ENCODE measurements around the gene ASXL3. TPM values are rescaled to one million over a fixed set of nuclear protein-coding genes. Genes with fewer than 3 reads are reported as not detected.

Gene ASXL3
- total RNA-seq, 4 donors from 2014 or later: 0.44 to 1.5 (median 0.58) TPM

DNA sequence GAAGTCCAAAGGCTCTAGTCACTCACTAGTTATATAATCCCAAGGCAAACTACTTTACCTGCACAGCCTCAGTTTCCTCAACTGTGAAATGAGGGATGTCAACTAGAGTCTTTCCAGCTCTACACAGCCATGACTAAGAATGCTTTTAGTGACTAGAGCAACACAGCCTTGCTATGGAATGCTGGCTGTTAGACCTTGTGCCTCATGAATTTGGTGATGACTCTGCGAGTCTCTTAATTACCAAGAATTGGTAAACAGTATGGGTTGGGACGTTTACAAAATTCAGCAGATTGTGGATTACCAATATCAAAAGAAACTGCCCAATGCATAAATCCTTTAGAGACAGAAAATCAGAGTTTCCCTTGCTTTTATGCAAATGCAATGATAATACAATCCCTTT, 163.7 kb downstream of the ASXL3 start:
- TF ChIP-seq, protein P1, sequence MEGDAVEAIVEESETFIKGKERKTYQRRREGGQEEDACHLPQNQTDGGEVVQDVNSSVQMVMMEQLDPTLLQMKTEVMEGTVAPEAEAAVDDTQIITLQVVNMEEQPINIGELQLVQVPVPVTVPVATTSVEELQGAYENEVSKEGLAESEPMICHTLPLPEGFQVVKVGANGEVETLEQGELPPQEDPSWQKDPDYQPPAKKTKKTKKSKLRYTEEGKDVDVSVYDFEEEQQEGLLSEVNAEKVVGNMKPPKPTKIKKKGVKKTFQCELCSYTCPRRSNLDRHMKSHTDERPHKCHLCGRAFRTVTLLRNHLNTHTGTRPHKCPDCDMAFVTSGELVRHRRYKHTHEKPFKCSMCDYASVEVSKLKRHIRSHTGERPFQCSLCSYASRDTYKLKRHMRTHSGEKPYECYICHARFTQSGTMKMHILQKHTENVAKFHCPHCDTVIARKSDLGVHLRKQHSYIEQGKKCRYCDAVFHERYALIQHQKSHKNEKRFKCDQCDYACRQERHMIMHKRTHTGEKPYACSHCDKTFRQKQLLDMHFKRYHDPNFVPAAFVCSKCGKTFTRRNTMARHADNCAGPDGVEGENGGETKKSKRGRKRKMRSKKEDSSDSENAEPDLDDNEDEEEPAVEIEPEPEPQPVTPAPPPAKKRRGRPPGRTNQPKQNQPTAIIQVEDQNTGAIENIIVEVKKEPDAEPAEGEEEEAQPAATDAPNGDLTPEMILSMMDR (IDR thresholded peaks at IDR 0.05; ENCODE audit: low read depth): no peak

DNA sequence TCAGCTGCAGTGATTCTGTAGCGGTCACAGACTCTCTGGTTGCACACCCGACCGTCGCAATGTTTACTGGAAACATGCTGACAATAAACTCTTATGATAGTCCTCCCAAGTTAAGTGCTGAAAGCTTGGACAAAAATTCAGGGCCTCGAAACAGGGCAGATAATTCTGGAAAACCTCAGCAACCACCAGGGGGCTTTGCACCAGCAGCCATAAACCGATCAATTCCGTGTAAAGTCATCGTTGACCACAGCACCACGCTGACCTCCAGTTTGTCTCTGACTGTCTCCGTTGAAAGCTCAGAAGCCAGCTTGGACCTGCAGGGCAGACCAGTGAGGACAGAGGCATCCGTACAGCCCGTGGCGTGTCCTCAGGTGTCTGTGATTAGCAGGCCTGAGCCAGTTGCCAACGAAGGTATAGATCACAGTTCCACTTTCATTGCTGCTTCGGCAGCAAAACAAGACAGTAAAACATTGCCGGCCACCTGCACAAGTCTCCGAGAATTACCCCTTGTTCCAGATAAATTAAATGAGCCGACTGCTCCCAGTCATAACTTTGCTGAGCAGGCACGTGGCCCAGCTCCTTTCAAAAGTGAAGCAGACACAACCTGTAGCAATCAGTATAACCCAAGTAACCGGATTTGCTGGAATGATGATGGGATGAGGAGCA, 166.1 kb downstream of the ASXL3 start:
- TF ChIP-seq, protein P1 (IDR thresholded peaks at IDR 0.05; ENCODE audit: low read depth): no peak

DNA sequence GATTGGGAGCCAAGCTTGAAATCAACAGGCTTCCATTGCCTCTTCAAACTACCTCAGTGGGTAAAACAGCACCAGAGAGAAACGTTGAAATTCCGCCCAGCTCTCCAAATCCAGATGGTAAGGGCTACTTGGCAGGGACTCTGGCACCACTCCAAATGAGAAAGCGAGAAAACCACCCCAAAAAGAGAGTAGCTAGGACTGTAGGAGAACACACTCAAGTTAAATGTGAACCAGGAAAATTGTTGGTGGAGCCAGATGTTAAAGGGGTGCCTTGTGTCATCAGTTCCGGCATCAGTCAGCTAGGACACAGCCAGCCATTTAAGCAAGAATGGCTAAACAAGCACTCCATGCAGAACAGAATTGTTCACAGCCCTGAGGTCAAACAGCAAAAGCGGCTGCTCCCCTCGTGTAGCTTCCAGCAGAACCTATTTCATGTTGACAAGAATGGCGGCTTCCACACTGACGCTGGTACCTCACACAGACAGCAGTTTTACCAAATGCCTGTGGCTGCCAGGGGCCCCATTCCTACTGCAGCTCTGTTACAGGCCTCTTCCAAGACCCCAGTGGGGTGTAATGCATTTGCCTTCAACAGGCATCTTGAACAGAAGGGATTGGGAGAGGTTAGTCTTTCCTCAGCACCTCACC, 167.3 kb downstream of the ASXL3 start:
- TF ChIP-seq, protein P1 (IDR thresholded peaks at IDR 0.05; ENCODE audit: low read depth): no peak

DNA sequence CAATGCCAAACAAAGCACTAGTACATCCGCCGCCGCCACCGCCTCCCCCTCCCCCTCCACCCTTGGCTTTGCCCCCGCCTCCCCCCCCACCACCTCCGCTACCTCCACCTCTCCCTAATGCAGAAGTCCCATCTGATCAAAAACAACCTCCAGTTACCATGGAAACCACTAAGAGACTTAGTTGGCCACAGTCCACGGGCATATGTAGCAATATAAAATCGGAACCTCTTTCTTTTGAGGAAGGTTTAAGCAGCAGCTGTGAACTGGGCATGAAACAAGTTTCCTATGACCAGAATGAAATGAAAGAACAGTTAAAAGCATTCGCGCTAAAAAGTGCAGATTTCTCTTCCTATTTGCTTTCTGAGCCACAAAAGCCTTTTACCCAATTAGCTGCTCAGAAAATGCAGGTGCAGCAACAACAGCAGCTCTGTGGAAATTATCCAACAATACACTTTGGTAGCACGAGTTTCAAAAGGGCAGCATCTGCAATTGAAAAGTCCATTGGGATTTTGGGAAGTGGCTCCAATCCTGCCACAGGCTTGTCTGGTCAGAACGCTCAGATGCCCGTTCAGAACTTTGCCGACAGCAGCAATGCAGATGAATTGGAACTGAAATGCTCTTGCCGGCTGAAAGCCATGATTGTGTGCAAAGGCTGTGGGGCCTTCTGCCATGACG, 168.0 kb downstream of the ASXL3 start:
- TF ChIP-seq, protein P1 (IDR thresholded peaks at IDR 0.05; ENCODE audit: low read depth): no peak

DNA sequence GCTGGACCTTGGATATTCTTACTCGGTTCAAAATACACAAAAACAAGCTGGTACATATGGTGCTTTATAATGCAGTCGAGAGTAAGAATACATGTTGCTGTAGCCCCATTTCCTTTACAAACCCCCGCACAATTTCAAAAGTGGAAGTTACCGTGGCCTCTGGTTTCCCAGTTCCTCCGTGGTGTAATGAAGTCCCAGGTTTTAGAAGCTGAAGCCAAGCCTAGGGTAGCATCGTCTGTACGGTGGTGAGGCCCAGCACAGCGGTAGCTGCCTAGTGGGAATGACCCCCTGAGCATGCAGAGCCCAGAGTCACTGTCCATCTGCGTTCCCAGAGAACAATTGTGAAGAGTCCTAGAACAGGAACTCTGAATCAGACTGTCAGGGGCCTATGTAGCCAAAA, 171.8 kb downstream of the ASXL3 start:
- TF ChIP-seq, protein P1 (IDR thresholded peaks at IDR 0.05; ENCODE audit: low read depth): no peak

DNA sequence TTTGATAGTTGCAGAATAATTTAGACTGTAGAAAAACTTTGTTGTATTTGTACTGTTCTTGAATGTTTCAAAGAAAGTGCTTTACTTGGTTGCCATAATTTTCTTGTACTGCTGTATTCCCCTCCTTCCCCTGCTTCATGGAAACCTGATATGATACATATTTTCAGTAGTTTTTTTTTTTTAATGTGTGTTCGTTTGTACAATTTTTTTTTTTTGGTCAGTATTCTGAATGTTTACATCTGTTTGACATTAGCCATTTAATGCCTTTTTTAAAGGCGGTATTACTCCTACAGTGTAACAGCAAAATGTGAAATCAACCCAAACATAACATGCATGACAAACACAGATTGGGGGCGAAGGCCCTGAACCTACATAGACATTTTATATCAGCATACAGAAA, 172.3 kb downstream of the ASXL3 start:
- TF ChIP-seq, protein P1 (IDR thresholded peaks at IDR 0.05; ENCODE audit: low read depth): no peak

DNA sequence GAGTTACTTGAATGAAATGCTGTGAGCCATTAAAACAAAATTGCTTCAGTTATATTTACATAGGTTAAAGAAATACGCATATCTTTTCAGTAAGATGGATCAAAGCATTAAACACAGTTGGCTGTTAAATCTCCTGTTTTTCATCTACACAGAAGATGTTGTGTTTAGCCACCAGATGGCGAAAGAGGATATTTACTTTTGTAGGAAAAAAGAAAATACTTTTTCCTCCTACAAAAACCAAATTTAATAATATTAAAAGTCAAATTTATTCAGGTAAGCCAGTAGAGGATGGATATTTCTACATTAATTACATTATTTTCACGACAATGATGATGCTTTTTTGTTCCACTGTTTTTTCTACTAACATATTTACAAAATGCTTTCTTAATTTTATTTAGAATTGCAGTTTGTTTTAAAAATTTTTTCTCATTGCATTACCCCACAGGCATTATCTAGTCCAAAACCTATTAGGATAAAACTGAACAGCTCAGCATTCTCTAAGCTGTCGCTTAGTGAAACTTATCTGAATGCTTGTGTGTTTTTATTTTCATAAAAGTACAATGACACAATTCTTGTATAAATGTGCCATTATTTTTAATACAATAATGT, 173.7 kb downstream of the ASXL3 start:
- TF ChIP-seq, protein P1 (IDR thresholded peaks at IDR 0.05; ENCODE audit: low read depth): no peak
